DND-41 (cell line): Measurements from ENCODE around the gene MRPL40.

Experiments used
- ATAC-seq: fragments of 200-7000 bp; cut with Tn5 transposase; 3 replicates; pipeline ENCODE4 v1.9.1; 2021; ENCODE audit warnings: low read depth; ENCODE audit not compliant: insufficient read depth
- DNase-seq: peaks from one replicate; pipeline ENCODE4 v3.0.0-alpha.2; 2020
- H2AFZ ChIP-seq: 2 replicates; pipeline ENCODE4 v1.6.0; 2012; ENCODE audit warnings: low read depth, low read length
- H3K27ac ChIP-seq: 2 replicates; pipeline ENCODE4 v1.5.1; 2012; ENCODE audit warnings: low read length, inconsistent platforms
- H3K27me3 ChIP-seq: fragments of 200-600 bp; sonication (generic); 2 replicates; pipeline ENCODE4 v1.6.0; 2012; ENCODE audit warnings: low read length, mild to moderate bottlenecking, inconsistent platforms; ENCODE audit not compliant: insufficient read depth, poor library complexity
- H3K36me3 ChIP-seq: 2 replicates; pipeline ENCODE4 v1.5.1; 2012; ENCODE audit warnings: low read length, inconsistent platforms; ENCODE audit not compliant: insufficient read depth
- H3K4me1 ChIP-seq: 2 replicates; pipeline ENCODE4 v1.5.1; 2012; ENCODE audit warnings: mild to moderate bottlenecking, low read length; ENCODE audit not compliant: insufficient read depth
- H3K4me2 ChIP-seq: 2 replicates; pipeline ENCODE4 v1.6.0; 2012; ENCODE audit warnings: mild to moderate bottlenecking, moderate library complexity, low read length, inconsistent platforms; ENCODE audit not compliant: insufficient read depth
- H3K4me3 ChIP-seq, 2 experiments: fragments of 200-600 bp in 1 of 2; shearing (Covaris generic) in 1 of 2; 2 replicates each; pipeline ENCODE4 v1.5.1; 2012 to 2016; ENCODE audit warnings: inconsistent platforms in 2 of 2, low read length in 2 of 2, mild to moderate bottlenecking in 2 of 2, low read depth in 1 of 2, moderate library complexity in 1 of 2
- H3K79me2 ChIP-seq: 2 replicates; pipeline ENCODE4 v1.6.0; 2012; ENCODE audit warnings: low read length, inconsistent platforms; ENCODE audit not compliant: insufficient read depth
- H3K9ac ChIP-seq: 2 replicates; pipeline ENCODE4 v1.6.0; 2012; ENCODE audit warnings: low read depth, mild to moderate bottlenecking, inconsistent platforms, low read length, moderate library complexity
- H3K9me3 ChIP-seq: 2 replicates; pipeline ENCODE4 v1.5.1; 2012; ENCODE audit warnings: low read length, moderate library complexity, mild to moderate bottlenecking, inconsistent platforms; ENCODE audit not compliant: insufficient read depth, severe bottlenecking
- H4K20me1 ChIP-seq: 2 replicates; pipeline ENCODE4 v1.6.0; 2012; ENCODE audit warnings: low read length; ENCODE audit not compliant: insufficient read depth
- CTCF ChIP-seq: IDR thresholded peaks from 2 replicates; pipeline ENCODE4 v1.5.1; 2012; ENCODE audit warnings: borderline replicate concordance, low read length, moderate library complexity, mild to moderate bottlenecking; ENCODE audit not compliant: poor library complexity, severe bottlenecking; ENCODE audit errors: extremely low read depth
- EZH2 ChIP-seq: IDR thresholded peaks from 3 replicates; pipeline ENCODE4 v1.6.1; 2012; ENCODE audit warnings: borderline replicate concordance, low read depth, mild to moderate bottlenecking, moderate library complexity, low read length, inconsistent platforms; ENCODE audit not compliant: severe bottlenecking

The MRPL40 gene

GRCh38 chr22:19398652-19399051 lies 33.7 kb upstream of the MRPL40 start:
- ATAC-seq (no peak), DNase-seq (no peak)
- H3K27me3 ChIP-seq, result no peaks in the 10 kb centered on the region
- no peak for TF ChIP-seq EZH2
- TF ChIP-seq CTCF, result no peak
- H3K4me1 ChIP-seq, result no peaks in the 10 kb centered on the region
- H3K4me3 ChIP-seq, result no peak overlapping the region
- H3K79me2 ChIP-seq, result no peaks in the 10 kb centered on the region
- no peak overlapping the region for H2AFZ ChIP-seq
- H3K4me2 ChIP-seq, result no peak overlapping the region
- no peaks in the 10 kb centered on the region; the same call in 1 of the 2 replicates for H4K20me1 ChIP-seq
- no peaks in the 10 kb centered on the region for H3K9me3 ChIP-seq
- H3K9ac ChIP-seq, result no peak overlapping the region
- H3K27ac ChIP-seq, result 0 out of 2 replicates have a peak overlapping the region, but pooled peaks have one; percentile 14
- peaks cover 92% of the 10 kb centered on the region for H3K36me3 ChIP-seq

GRCh38 chr22:19400881-19401280 lies 31.5 kb upstream of the MRPL40 start:
- Histone ChIP-seq H2AFZ (no peak overlapping the region), H3K4me1 (no peaks in the 10 kb centered on the region), H3K79me2 (no peaks in the 10 kb centered on the region), H3K9me3 (no peaks in the 10 kb centered on the region), H3K4me2 (no peak overlapping the region), H3K36me3 (peaks cover 89% of the 10 kb centered on the region), H3K4me3 (no peak overlapping the region), H3K27ac (no peak overlapping the region), H3K27me3 (no peaks in the 10 kb centered on the region), H3K9ac (no peak overlapping the region), H4K20me1 (no peaks in the 10 kb centered on the region; the same call in none of the 2 replicates)
- TF ChIP-seq EZH2 (no peak), CTCF (no peak)
- ATAC-seq, result no peak
- DNase-seq, result no peak

GRCh38 chr22:19401483-19401882 lies 30.9 kb upstream of the MRPL40 start:
- H3K4me2 ChIP-seq, result no peak overlapping the region
- DNase-seq, result no peak
- no peak overlapping the region; the same call in 1 of the 2 replicates for H3K27ac ChIP-seq
- peaks cover 4% of the 10 kb centered on the region; the same call in 1 of the 2 replicates for H3K79me2 ChIP-seq
- no peak for TF ChIP-seq CTCF
- no peak for TF ChIP-seq EZH2
- peaks cover 89% of the 10 kb centered on the region for H3K36me3 ChIP-seq
- no peaks in the 10 kb centered on the region for H3K27me3 ChIP-seq
- no peak overlapping the region for H2AFZ ChIP-seq
- no peaks in the 10 kb centered on the region for H3K9me3 ChIP-seq
- H3K9ac ChIP-seq, result no peak overlapping the region
- no peaks in the 10 kb centered on the region for H3K4me1 ChIP-seq
- H3K4me3 ChIP-seq, result no peak overlapping the region
- no peaks in the 10 kb centered on the region; the same call in none of the 2 replicates for H4K20me1 ChIP-seq
- no peak for ATAC-seq
